Caco-2 (cell line): ENCODE data around the gene NEDD9. TPM values are rescaled to one million over a fixed set of nuclear protein-coding genes. Genes with fewer than 3 reads are reported as not detected.

Experiments used
- BruUV-seq: library from RNA; stranded (reverse); fragments of 400-500 nt; replicated peaks from 2 replicates; lab custom pipeline; 2021; lab: Mats Ljungman, UMichigan
- CTCF ChIA-PET: fragments of 300-600 bp; sonication (Branson Sonifier 250); formaldehyde crosslinking; loops from one replicate; lab custom pipeline; 2022; ENCODE audit warnings: antibody characterized with exemption; lab: Charles Lee
- POLR2A ChIA-PET: fragments of 300-600 bp; sonication (Branson Sonifier 250); formaldehyde crosslinking; loops from one replicate; lab custom pipeline; 2022; ENCODE audit warnings: antibody characterized with exemption; lab: Charles Lee
- DNase-seq, 2 experiments: peaks; one replicate each; pipeline versions ENCODE4 v3.0.0 to v3.0.0-alpha.2; 2020 to 2022
- H3K27me3 ChIP-seq: replicated peaks from 2 replicates; pipeline ENCODE4 v1.6.0; 2011; ENCODE audit warnings: low read length; ENCODE audit not compliant: control insufficient read depth, insufficient read depth
- H3K36me3 ChIP-seq: 2 replicates; pipeline ENCODE4 v1.5.1; 2011; ENCODE audit warnings: low read length; ENCODE audit not compliant: control insufficient read depth, insufficient read depth
- H3K4me1 ChIP-seq: fragments of 250-450 bp; sonication (Bioruptor Pico); 2 replicates; pipeline ENCODE4 v1.5.1; 2020; ENCODE audit warnings: mild to moderate bottlenecking
- H3K4me3 ChIP-seq: 2 replicates; pipeline ENCODE4 v1.5.1; 2011; ENCODE audit warnings: low read depth, mild to moderate bottlenecking, control low read depth, low read length
- H3K9me3 ChIP-seq: fragments of 250-450 bp; sonication (Bioruptor Pico); 2 replicates; pipeline ENCODE4 v1.5.1; 2020; ENCODE audit warnings: mild to moderate bottlenecking, moderate library complexity
- H3K27ac Mint-ChIP-seq: one replicate; pipeline ENCODE4 v1.8.0; 2022; ENCODE audit warnings: mixed read lengths; ENCODE audit not compliant: unreplicated experiment
- H3K27me3 Mint-ChIP-seq: one replicate; pipeline ENCODE4 v1.8.0; 2022; ENCODE audit warnings: mixed read lengths; ENCODE audit not compliant: insufficient read depth, unreplicated experiment
- H3K36me3 Mint-ChIP-seq: one replicate; pipeline ENCODE4 v1.8.0; 2022; ENCODE audit warnings: mild to moderate bottlenecking, mixed read lengths; ENCODE audit not compliant: insufficient read depth, unreplicated experiment
- H3K4me1 Mint-ChIP-seq: one replicate; pipeline ENCODE4 v1.8.0; 2022; ENCODE audit warnings: low read depth, mixed read lengths; ENCODE audit not compliant: unreplicated experiment
- H3K4me3 Mint-ChIP-seq: one replicate; pipeline ENCODE4 v1.8.0; 2022; ENCODE audit warnings: mild to moderate bottlenecking, moderate library complexity, mixed read lengths; ENCODE audit not compliant: unreplicated experiment
- H3K9me3 Mint-ChIP-seq: one replicate; pipeline ENCODE4 v1.8.0; 2022; ENCODE audit warnings: mixed read lengths; ENCODE audit not compliant: unreplicated experiment
- intact Hi-C: fragments of 100-400 bp; cut with micrococcal nuclease; formaldehyde crosslinking; loops from one replicate; pipeline ENCODE4 v1.10.0; 2022; ENCODE audit not compliant: unreplicated experiment
- total RNA-seq: library from RNA; stranded (reverse); gene quantifications from 2 replicates; pipeline ENCODE4 v1.2.3, GENCODE V29; 2022
- TF ChIP-seq, protein P1 (sequence below), 2 experiments: fragments of 200-600 bp in 1 of 2; IDR thresholded peaks; 1 replicate in 1 of 2; 2 replicates in 1 of 2; pipeline versions ENCODE4 v1.5.1 to v1.8.0; 2011 to 2022; ENCODE audit warnings: antibody characterized with exemption in 1 of 2, control low read depth in 1 of 2, inconsistent platforms in 1 of 2, low read depth in 1 of 2, low read length in 1 of 2, mild to moderate bottlenecking in 1 of 2, moderate library complexity in 1 of 2; ENCODE audit not compliant: insufficient read depth in 1 of 2, severe bottlenecking in 1 of 2, unreplicated experiment in 1 of 2

The NEDD9 gene
- total RNA-seq, 1 experiment from 2014 or later: 36.2 TPM

DNA sequence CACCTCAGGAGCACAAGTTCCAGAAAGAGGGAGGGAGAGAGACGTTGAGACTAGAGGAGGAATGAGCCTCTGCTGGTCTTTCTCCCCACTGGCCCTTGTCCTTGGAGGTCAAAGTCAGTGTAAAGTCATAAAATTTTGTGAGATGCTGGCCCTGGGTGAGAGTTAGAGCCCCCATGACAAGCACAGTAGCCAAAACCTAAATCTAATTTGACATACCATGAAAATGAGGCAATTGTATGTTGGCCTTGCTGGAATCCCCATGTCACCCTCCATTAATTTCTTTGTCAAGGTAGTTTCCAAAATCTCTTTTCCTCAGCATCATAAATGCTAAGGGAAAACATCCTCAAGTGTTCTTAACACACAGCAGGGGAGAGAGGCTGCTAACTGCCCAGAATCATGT is 17.6 kb upstream of the NEDD9 start:
- Mint-ChIP-seq H3K27me3 (no peaks in the 10 kb centered on the region), H3K27ac (no peak overlapping the region), H3K36me3 (no peaks in the 10 kb centered on the region), H3K4me1 (peaks cover 7% of the 10 kb centered on the region), H3K9me3 (no peaks in the 10 kb centered on the region), H3K4me3 (no peak overlapping the region)
- no peaks in the 10 kb centered on the region for H3K27me3 ChIP-seq
- no peak for DNase-seq
- intact Hi-C loops: no loop called here
- H3K4me1 ChIP-seq: no peaks in the 10 kb centered on the region
- ChIA-PET POLR2A (no interaction called here), CTCF (no interaction called here)
- H3K9me3 ChIP-seq: no peaks in the 10 kb centered on the region
- H3K36me3 ChIP-seq: no peaks in the 10 kb centered on the region
- no TSS peak for BruUV-seq
- H3K4me3 ChIP-seq: no peak overlapping the region
- TF ChIP-seq, protein P1, sequence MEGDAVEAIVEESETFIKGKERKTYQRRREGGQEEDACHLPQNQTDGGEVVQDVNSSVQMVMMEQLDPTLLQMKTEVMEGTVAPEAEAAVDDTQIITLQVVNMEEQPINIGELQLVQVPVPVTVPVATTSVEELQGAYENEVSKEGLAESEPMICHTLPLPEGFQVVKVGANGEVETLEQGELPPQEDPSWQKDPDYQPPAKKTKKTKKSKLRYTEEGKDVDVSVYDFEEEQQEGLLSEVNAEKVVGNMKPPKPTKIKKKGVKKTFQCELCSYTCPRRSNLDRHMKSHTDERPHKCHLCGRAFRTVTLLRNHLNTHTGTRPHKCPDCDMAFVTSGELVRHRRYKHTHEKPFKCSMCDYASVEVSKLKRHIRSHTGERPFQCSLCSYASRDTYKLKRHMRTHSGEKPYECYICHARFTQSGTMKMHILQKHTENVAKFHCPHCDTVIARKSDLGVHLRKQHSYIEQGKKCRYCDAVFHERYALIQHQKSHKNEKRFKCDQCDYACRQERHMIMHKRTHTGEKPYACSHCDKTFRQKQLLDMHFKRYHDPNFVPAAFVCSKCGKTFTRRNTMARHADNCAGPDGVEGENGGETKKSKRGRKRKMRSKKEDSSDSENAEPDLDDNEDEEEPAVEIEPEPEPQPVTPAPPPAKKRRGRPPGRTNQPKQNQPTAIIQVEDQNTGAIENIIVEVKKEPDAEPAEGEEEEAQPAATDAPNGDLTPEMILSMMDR (IDR thresholded peaks at IDR 0.05; ENCODE audit: insufficient read depth in 1 of 2, low read depth in 1 of 2, low read length in 1 of 2, severe bottlenecking in 1 of 2, unreplicated experiment in 1 of 2): no peak

DNA sequence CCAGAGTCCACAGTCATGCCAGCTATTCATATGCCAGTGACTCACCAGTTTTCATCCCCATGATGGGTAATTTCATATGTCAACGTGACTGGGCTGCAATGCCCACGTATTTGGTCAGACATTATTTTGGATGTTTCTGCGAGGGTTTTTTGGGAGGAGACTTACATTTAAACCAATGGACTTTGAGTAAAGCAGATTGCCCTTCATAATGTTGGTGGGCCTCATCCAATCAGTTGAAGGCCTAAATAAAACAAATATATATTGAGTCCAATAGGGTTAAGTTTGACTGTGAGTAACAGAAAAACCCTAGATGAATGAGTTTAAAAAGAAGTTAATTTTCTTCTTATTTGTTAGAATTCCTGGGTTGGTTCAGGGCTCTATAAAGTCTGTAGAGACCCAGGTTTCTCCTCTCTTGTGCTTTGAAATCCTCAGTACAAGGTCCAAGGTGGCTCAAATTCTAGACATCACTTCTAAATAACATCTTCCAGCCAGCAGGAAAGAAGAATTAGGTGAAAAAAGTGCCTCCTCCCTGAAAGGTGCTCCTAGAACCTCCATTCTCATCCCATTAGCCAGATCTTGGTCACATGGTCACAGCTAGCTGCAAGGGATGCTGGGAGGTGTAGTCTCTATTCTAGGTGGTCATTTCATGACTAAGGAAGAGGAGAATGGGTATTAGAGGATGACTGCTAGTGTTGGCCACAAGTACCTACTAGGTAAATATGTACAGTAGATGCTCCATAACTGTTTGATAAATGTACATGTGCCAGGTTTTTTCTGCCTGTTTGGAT is 16.7 kb upstream of the NEDD9 start:
- DNase-seq: no peak
- intact Hi-C loops: no loop called here
- no peaks in the 10 kb centered on the region for H3K4me1 ChIP-seq
- H3K36me3 Mint-ChIP-seq: no peaks in the 10 kb centered on the region
- no TSS peak for BruUV-seq
- no peak overlapping the region for H3K4me3 ChIP-seq
- peaks cover 5% of the 10 kb centered on the region for H3K9me3 Mint-ChIP-seq
- no peak overlapping the region for H3K4me3 Mint-ChIP-seq
- no peak overlapping the region for H3K27ac Mint-ChIP-seq
- peaks cover 17% of the 10 kb centered on the region for H3K4me1 Mint-ChIP-seq
- H3K27me3 ChIP-seq: no peaks in the 10 kb centered on the region
- POLR2A ChIA-PET: no interaction called here
- TF ChIP-seq, protein P1 (IDR thresholded peaks at IDR 0.05; ENCODE audit: insufficient read depth in 1 of 2, low read depth in 1 of 2, low read length in 1 of 2, severe bottlenecking in 1 of 2, unreplicated experiment in 1 of 2): no peak
- no peaks in the 10 kb centered on the region for H3K36me3 ChIP-seq
- H3K27me3 Mint-ChIP-seq: no peaks in the 10 kb centered on the region
- CTCF ChIA-PET: no interaction called here
- no peaks in the 10 kb centered on the region for H3K9me3 ChIP-seq

DNA sequence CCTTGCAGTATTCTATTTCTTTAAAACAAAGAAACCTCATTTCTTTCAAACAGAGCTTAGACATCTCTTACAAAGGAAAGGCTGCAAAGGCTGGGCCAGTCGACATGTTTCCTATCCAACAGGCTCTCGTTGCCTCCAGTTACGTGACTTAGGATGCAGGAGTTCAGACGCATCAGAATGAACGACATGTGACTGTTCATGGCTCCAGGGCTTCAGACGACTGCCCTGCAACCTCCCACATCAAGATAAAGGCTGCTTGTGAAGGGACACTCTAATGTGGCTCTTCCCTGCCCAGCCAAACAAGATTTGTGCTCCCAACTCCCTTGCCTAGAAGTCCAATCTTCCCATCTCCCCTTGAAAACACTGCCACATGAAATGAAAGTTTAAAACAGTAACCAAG is 14.3 kb upstream of the NEDD9 start:
- ChIA-PET CTCF (no interaction called here), POLR2A (interaction anchor here (0.6 kb wide), 1 partner anchor 120 kb away, joined by 4 read pairs; no protein-coding TSS in a partner anchor)
- Histone ChIP-seq H3K4me1 (peaks cover 11% of the 10 kb centered on the region), H3K4me3 (no peak overlapping the region), H3K36me3 (no peaks in the 10 kb centered on the region), H3K9me3 (no peaks in the 10 kb centered on the region), H3K27me3 (no peaks in the 10 kb centered on the region)
- intact Hi-C loops: no loop called here
- H3K9me3 Mint-ChIP-seq: peaks cover 16% of the 10 kb centered on the region
- no peaks in the 10 kb centered on the region for H3K27me3 Mint-ChIP-seq
- TF ChIP-seq, protein P1 (IDR thresholded peaks at IDR 0.05; ENCODE audit: insufficient read depth in 1 of 2, low read depth in 1 of 2, low read length in 1 of 2, severe bottlenecking in 1 of 2, unreplicated experiment in 1 of 2): no peak
- BruUV-seq: no TSS peak
- peaks cover 32% of the 10 kb centered on the region for H3K4me1 Mint-ChIP-seq
- H3K27ac Mint-ChIP-seq: no peak overlapping the region
- no peak for DNase-seq
- H3K4me3 Mint-ChIP-seq: no peak overlapping the region
- no peaks in the 10 kb centered on the region for H3K36me3 Mint-ChIP-seq
